Cardiac muscle cell (in vitro differentiated cells and primary cell): Measurements from ENCODE around the gene TSPYL4. TPM values are rescaled to one million over a fixed set of nuclear protein-coding genes. Genes with fewer than 3 reads are reported as not detected.
A peak's percentile ranks its signal among the peaks of the same experiment; 100 is the strongest.

Experiments used
- DNase-seq, 2 donors: peaks; one replicate each; pipeline versions ENCODE4 v3.0.0 to v3.0.0-alpha.2; 2010 to 2017; ENCODE audit warnings: low read depth in 1 of 2, low spot score in 1 of 2
- H3K27ac ChIP-seq: fragments of 200-600 bp; sonication (generic); 2 replicates; pipeline ENCODE4 v1.5.1; 2016
- H3K27me3 ChIP-seq: fragments of 200-600 bp; sonication (generic); 2 replicates; pipeline ENCODE4 v1.6.0; 2016; ENCODE audit warnings: control low read depth
- H3K36me3 ChIP-seq: fragments of 200-600 bp; sonication (generic); 2 replicates; pipeline ENCODE4 v1.5.1; 2016; ENCODE audit warnings: control low read depth
- H3K4me1 ChIP-seq: fragments of 200-600 bp; sonication (generic); 2 replicates; pipeline ENCODE4 v1.8.1; 2017; ENCODE audit warnings: low read depth, mild to moderate bottlenecking, mixed run types
- H3K4me3 ChIP-seq: fragments of 200-600 bp; sonication (generic); 2 replicates; pipeline ENCODE4 v1.5.1; 2016; ENCODE audit warnings: mild to moderate bottlenecking
- H3K9me3 ChIP-seq: fragments of 200-600 bp; sonication (generic); 2 replicates; pipeline ENCODE4 v1.5.1; 2017; ENCODE audit warnings: low read depth, mild to moderate bottlenecking, control low read depth
- CTCF ChIP-seq: IDR thresholded peaks from 2 replicates; pipeline ENCODE4 v1.5.1; 2012; ENCODE audit warnings: low read depth, mild to moderate bottlenecking, low read length
- polyA plus RNA-seq: library from polyadenylated mRNA; unstranded; fragments of >200 nt; fragmentation: Nextera tagmentation; extraction: Ambion mirVana; gene quantifications from 2 replicates; pipeline ENCODE4 v1.2.1, GENCODE V29; 2016
- total RNA-seq: library from RNA; depleted of rRNA; stranded (reverse); fragments of >200 nt; gene quantifications from 2 replicates; pipeline ENCODE4 v1.2.3, GENCODE V29; 2016

TSPYL4 gene
- total and polyA plus RNA-seq, 2 experiments from 2014 or later, result 38.2 to 54.1 TPM

- Histone ChIP-seq H3K4me3 (no peak overlapping the region), H3K4me1 (no peaks in the 10 kb centered on the region), H3K9me3 (no peaks in the 10 kb centered on the region), H3K27ac (no peak overlapping the region), H3K27me3 (no peaks in the 10 kb centered on the region), H3K36me3 (no peaks in the 10 kb centered on the region)
- TF ChIP-seq CTCF, result no peak
- DNase-seq, result no peak
Measured at GRCh38 chr6:116221911-116222310, 32.0 kb downstream of the TSPYL4 start.

- Histone ChIP-seq H3K4me1 (no peaks in the 10 kb centered on the region), H3K27me3 (no peaks in the 10 kb centered on the region), H3K9me3 (no peaks in the 10 kb centered on the region), H3K36me3 (no peaks in the 10 kb centered on the region), H3K27ac (no peak overlapping the region), H3K4me3 (no peak overlapping the region)
- TF ChIP-seq CTCF, result no peak
- DNase-seq, result peak in 1 of 2 donors; percentile 55
Measured at GRCh38 chr6:116221067-116221466, 32.8 kb downstream of the TSPYL4 start.

- H3K4me3 ChIP-seq, result no peak overlapping the region
- TF ChIP-seq CTCF, result no peak
- no peaks in the 10 kb centered on the region for H3K36me3 ChIP-seq
- no peaks in the 10 kb centered on the region for H3K27me3 ChIP-seq
- no peak for DNase-seq
- no peak overlapping the region for H3K27ac ChIP-seq
- H3K9me3 ChIP-seq, result no peaks in the 10 kb centered on the region
- H3K4me1 ChIP-seq, result no peaks in the 10 kb centered on the region
Measured at GRCh38 chr6:116218866-116219265, 35.0 kb downstream of the TSPYL4 start.

GRCh38 chr6:116218172-116218633 lies 35.7 kb downstream of the TSPYL4 start:
- TF ChIP-seq CTCF, result peak; percentile 46
- Histone ChIP-seq H3K4me3 (no peak overlapping the region), H3K27ac (no peak overlapping the region), H3K36me3 (no peaks in the 10 kb centered on the region), H3K27me3 (no peaks in the 10 kb centered on the region), H3K4me1 (no peaks in the 10 kb centered on the region), H3K9me3 (no peaks in the 10 kb centered on the region)
- peak in 1 of 2 donors; percentile 32 for DNase-seq

GRCh38 chr6:116217069-116217468 lies 36.8 kb downstream of the TSPYL4 start:
- no peaks in the 10 kb centered on the region for H3K9me3 ChIP-seq
- H3K36me3 ChIP-seq, result no peaks in the 10 kb centered on the region
- no peaks in the 10 kb centered on the region for H3K27me3 ChIP-seq
- no peaks in the 10 kb centered on the region for H3K4me1 ChIP-seq
- H3K27ac ChIP-seq, result no peak overlapping the region
- H3K4me3 ChIP-seq, result no peak overlapping the region
- peak; percentile 56 for TF ChIP-seq CTCF
- peak; percentile 22 to 71 for DNase-seq

GRCh38 chr6:116215414-116215813 lies 38.5 kb downstream of the TSPYL4 start:
- Histone ChIP-seq H3K4me3 (no peak overlapping the region), H3K27ac (no peak overlapping the region), H3K36me3 (no peaks in the 10 kb centered on the region), H3K27me3 (no peaks in the 10 kb centered on the region), H3K4me1 (no peaks in the 10 kb centered on the region), H3K9me3 (no peaks in the 10 kb centered on the region)
- no peak for TF ChIP-seq CTCF
- peak in 1 of 2 donors; percentile 25 for DNase-seq
